ENCODE measurements around the gene CASP1. TPM values are rescaled to one million over a fixed set of nuclear protein-coding genes. Genes with fewer than 3 reads are reported as not detected.

CASP1 gene
- total RNA-seq, 4 donors from 2014 or later: 5.8 to 33.8 (median 16.9) TPM

- intact Hi-C loops (cut with DNase I; ENCODE audit: low total_unique reads): no loop called here
- no peak for DNase-seq
- TF ChIP-seq POLR2A (IDR thresholded peaks at IDR 0.05): no peak
- TF ChIP-seq, protein P1, sequence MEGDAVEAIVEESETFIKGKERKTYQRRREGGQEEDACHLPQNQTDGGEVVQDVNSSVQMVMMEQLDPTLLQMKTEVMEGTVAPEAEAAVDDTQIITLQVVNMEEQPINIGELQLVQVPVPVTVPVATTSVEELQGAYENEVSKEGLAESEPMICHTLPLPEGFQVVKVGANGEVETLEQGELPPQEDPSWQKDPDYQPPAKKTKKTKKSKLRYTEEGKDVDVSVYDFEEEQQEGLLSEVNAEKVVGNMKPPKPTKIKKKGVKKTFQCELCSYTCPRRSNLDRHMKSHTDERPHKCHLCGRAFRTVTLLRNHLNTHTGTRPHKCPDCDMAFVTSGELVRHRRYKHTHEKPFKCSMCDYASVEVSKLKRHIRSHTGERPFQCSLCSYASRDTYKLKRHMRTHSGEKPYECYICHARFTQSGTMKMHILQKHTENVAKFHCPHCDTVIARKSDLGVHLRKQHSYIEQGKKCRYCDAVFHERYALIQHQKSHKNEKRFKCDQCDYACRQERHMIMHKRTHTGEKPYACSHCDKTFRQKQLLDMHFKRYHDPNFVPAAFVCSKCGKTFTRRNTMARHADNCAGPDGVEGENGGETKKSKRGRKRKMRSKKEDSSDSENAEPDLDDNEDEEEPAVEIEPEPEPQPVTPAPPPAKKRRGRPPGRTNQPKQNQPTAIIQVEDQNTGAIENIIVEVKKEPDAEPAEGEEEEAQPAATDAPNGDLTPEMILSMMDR (IDR thresholded peaks at IDR 0.05): no peak
Observed at GRCh38 chr11:105057432-105057831, 22.5 kb upstream of the CASP1 start.

GRCh38 chr11:105056446-105056845 is 21.5 kb upstream of the CASP1 start:
- intact Hi-C loops (cut with DNase I; ENCODE audit: low total_unique reads): no loop called here
- Histone ChIP-seq H3K4me3 (no peak overlapping the region), H3K36me3 (no peaks in the 10 kb centered on the region), H3K27ac (no peak overlapping the region), H3K9me3 (no peaks in the 10 kb centered on the region), H3K4me1 (no peaks in the 10 kb centered on the region), H3K27me3 (no peaks in the 10 kb centered on the region)
- no peak for DNase-seq
- TF ChIP-seq POLR2A (IDR thresholded peaks at IDR 0.05): no peak
- TF ChIP-seq, protein P1 (IDR thresholded peaks at IDR 0.05): no peak

More at GRCh38 chr11:105057432-105057831, 22.5 kb upstream of the CASP1 start:
- Histone ChIP-seq H3K27ac (no peak overlapping the region), H3K36me3 (no peaks in the 10 kb centered on the region), H3K4me1 (no peaks in the 10 kb centered on the region), H3K9me3 (no peaks in the 10 kb centered on the region), H3K4me3 (no peak overlapping the region), H3K27me3 (no peaks in the 10 kb centered on the region)

DNA sequence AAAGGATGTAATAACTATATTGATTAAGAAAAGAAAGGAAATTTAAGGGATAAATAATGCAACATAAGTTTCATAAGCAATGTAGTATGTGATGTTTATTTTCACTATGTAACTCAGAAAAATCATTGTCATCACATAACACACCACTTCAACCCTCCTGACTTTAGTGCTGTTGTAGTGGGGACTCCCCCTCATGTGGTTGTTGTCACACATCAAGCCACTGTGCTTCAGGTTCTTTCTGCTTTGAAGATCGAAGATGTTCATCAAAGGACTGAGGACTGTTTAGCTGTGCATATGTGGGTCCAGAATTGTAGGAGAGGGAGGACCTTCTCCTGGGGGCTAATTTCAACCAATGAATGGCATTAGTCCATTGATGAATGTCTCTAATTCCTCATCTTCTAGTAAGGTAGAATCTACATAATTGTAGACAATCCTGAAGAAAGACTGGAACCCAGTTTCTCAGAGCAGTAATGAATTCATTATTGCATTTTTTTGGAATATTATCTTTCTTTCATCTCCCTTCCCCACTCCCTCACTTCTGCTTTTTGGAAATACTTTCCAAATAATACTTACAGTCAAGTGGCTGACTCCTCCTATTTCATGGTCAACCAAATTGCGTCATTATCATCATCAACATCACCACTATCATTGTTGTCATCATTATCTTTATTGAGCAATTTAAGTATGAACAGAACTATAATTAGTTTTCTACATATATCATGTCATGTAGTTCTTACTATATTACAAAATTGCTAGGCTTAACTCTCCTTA is 20.0 kb upstream of the CASP1 start:
- Histone ChIP-seq H3K9me3 (no peaks in the 10 kb centered on the region), H3K4me1 (no peaks in the 10 kb centered on the region), H3K27ac (no peak overlapping the region), H3K36me3 (no peaks in the 10 kb centered on the region), H3K4me3 (no peak overlapping the region), H3K27me3 (no peaks in the 10 kb centered on the region)
- DNase-seq: no peak
- TF ChIP-seq, protein P1 (IDR thresholded peaks at IDR 0.05): no peak
- TF ChIP-seq POLR2A (IDR thresholded peaks at IDR 0.05): no peak
- intact Hi-C loops (cut with DNase I; ENCODE audit: low total_unique reads): no loop called here

DNA sequence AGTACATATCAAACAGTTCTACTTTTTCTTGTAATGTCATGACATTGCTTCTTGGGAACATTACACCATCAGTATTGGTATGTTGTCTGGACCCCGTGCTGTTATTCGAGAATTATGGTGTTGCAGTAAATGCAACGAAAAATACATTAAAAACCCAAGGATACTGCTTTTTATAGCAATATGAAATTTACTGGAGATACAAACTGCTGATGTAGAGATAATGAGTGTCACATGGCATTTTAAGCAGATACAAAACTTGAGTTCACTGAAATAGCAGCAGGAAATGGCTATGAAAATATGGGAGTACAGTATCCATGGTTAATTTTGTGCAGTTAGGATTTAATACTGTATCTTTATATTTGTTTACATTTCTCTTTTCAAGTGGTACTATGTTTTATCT is 17.5 kb upstream of the CASP1 start:
- DNase-seq: no peak
- intact Hi-C loops (cut with DNase I; ENCODE audit: low total_unique reads): no loop called here
- TF ChIP-seq, protein P1 (IDR thresholded peaks at IDR 0.05): no peak
- TF ChIP-seq POLR2A (IDR thresholded peaks at IDR 0.05): no peak

GRCh38 chr11:105051559-105051958 is 16.6 kb upstream of the CASP1 start:
- DNase-seq: no peak
- no peak overlapping the region for H3K27ac ChIP-seq
- intact Hi-C loops (cut with DNase I; ENCODE audit: low total_unique reads): no loop called here
- no peak overlapping the region for H3K4me3 ChIP-seq
- no peaks in the 10 kb centered on the region for H3K9me3 ChIP-seq
- H3K4me1 ChIP-seq: no peaks in the 10 kb centered on the region
- no peaks in the 10 kb centered on the region for H3K27me3 ChIP-seq
- TF ChIP-seq, protein P1 (IDR thresholded peaks at IDR 0.05): no peak
- no peak for TF ChIP-seq POLR2A (IDR thresholded peaks at IDR 0.05)
- no peaks in the 10 kb centered on the region for H3K36me3 ChIP-seq

More for the DNA sequence above, 17.5 kb upstream of the CASP1 start:
- H3K9me3 ChIP-seq: no peaks in the 10 kb centered on the region
- no peaks in the 10 kb centered on the region for H3K4me1 ChIP-seq
- no peak overlapping the region for H3K27ac ChIP-seq
- no peaks in the 10 kb centered on the region for H3K27me3 ChIP-seq
- H3K4me3 ChIP-seq: no peak overlapping the region
- H3K36me3 ChIP-seq: no peaks in the 10 kb centered on the region
